ENCODE measurements around the gene PLD1. TPM values are rescaled to one million over a fixed set of nuclear protein-coding genes. Genes with fewer than 3 reads are reported as not detected.

Gene PLD1
- total RNA-seq, 4 donors from 2014 or later, result 49.0 to 66.0 (median 55.1) TPM

DNA sequence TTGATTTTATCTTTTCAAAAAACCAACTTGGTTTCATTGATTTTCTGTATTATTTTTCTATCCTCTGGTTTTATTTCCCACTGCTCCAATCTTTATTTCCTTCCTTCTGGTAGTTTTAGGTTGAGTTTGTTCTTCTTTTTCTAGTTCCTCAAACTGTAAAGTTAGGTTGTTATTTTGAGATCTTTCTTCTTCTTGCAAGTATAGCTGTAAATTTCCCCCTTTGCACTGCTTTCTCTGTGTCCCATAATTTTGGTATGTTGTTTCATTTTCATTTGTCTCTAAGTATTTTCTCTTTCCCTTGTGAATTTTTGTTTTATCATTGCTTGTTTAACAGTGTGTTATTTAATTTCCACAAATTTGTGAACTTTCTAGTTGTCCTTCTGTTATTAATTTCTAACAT lies 120.0 kb downstream of the PLD1 start:
- DNase-seq (ENCODE audit: low spot score in 2 of 2), result no peak
- peaks cover 30% of the 10 kb centered on the region for H3K36me3 ChIP-seq
- no peaks in the 10 kb centered on the region for H3K4me1 ChIP-seq
- H3K9me3 ChIP-seq, result no peaks in the 10 kb centered on the region
- TF ChIP-seq EP300 (IDR thresholded peaks at IDR 0.05) (no peak), POLR2A (IDR thresholded peaks at IDR 0.05) (no peak), POLR2AphosphoS5 (IDR thresholded peaks at IDR 0.05) (no peak)
- TF ChIP-seq, protein P1, sequence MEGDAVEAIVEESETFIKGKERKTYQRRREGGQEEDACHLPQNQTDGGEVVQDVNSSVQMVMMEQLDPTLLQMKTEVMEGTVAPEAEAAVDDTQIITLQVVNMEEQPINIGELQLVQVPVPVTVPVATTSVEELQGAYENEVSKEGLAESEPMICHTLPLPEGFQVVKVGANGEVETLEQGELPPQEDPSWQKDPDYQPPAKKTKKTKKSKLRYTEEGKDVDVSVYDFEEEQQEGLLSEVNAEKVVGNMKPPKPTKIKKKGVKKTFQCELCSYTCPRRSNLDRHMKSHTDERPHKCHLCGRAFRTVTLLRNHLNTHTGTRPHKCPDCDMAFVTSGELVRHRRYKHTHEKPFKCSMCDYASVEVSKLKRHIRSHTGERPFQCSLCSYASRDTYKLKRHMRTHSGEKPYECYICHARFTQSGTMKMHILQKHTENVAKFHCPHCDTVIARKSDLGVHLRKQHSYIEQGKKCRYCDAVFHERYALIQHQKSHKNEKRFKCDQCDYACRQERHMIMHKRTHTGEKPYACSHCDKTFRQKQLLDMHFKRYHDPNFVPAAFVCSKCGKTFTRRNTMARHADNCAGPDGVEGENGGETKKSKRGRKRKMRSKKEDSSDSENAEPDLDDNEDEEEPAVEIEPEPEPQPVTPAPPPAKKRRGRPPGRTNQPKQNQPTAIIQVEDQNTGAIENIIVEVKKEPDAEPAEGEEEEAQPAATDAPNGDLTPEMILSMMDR (IDR thresholded peaks at IDR 0.05), result no peak
- H3K4me3 ChIP-seq, result no peak overlapping the region
- H3K27me3 ChIP-seq, result no peaks in the 10 kb centered on the region
- H3K27ac ChIP-seq, result no peak overlapping the region

DNA sequence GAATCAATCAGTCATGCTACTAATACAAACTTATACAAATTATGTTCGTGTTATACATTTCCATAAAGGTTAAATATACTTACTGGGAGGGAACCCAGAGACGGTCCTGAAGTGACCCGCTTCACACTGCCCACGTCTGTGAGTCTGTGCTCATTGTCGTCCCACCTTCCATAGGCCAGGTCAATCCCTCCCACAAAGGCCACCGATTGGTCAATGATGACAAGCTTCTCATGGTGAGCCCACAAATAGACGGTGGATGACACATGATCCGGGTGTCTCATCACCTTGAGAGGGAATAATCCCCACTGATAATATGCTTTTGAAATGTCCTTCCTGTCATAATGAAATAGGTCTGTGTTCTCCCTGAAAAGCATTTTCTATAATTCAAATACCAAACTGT lies 121.7 kb downstream of the PLD1 start:
- Histone ChIP-seq H3K27ac (no peak overlapping the region), H3K9me3 (no peaks in the 10 kb centered on the region), H3K27me3 (no peaks in the 10 kb centered on the region), H3K4me1 (no peaks in the 10 kb centered on the region), H3K36me3 (peaks cover 40% of the 10 kb centered on the region), H3K4me3 (no peak overlapping the region)
- TF ChIP-seq EP300 (IDR thresholded peaks at IDR 0.05) (no peak), POLR2AphosphoS5 (IDR thresholded peaks at IDR 0.05) (no peak), POLR2A (IDR thresholded peaks at IDR 0.05) (no peak)
- TF ChIP-seq, protein P1 (IDR thresholded peaks at IDR 0.05), result no peak
- WGBS, result 96% methylated on average over 8 of the region's 8 CpGs
- no peak for DNase-seq (ENCODE audit: low spot score in 2 of 2)

DNA sequence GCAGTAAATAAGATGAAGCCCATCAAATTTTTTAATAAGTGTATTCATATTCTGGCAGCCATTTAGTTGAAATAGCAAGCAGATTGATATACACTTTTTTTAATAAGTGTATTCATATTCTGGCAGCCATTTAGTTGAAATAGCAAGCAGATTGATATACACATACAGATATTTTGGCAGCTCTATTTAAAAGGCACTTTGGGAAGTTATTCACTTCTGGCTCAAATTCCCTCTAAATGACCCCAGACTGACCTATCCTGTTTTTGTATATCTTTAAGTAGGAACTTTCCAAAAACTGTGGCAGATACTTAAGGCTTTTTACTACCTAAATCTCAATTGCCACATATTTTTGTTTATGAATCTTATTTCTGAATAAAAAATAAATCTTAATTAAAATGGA lies 122.3 kb downstream of the PLD1 start:
- no peak overlapping the region for H3K4me3 ChIP-seq
- no peaks in the 10 kb centered on the region for H3K4me1 ChIP-seq
- H3K27ac ChIP-seq, result no peak overlapping the region
- H3K36me3 ChIP-seq, result peaks cover 36% of the 10 kb centered on the region
- no peak for TF ChIP-seq EP300 (IDR thresholded peaks at IDR 0.05)
- no peak for TF ChIP-seq POLR2AphosphoS5 (IDR thresholded peaks at IDR 0.05)
- TF ChIP-seq POLR2A (IDR thresholded peaks at IDR 0.05), result no peak
- TF ChIP-seq, protein P1 (IDR thresholded peaks at IDR 0.05), result no peak
- no peaks in the 10 kb centered on the region for H3K27me3 ChIP-seq
- DNase-seq (ENCODE audit: low spot score in 2 of 2), result no peak
- no peaks in the 10 kb centered on the region for H3K9me3 ChIP-seq

- Histone ChIP-seq H3K4me1 (no peaks in the 10 kb centered on the region), H3K27ac (no peak overlapping the region), H3K36me3 (peaks cover 35% of the 10 kb centered on the region), H3K9me3 (no peaks in the 10 kb centered on the region), H3K4me3 (no peak overlapping the region), H3K27me3 (no peaks in the 10 kb centered on the region)
- TF ChIP-seq, protein P1 (IDR thresholded peaks at IDR 0.05), result no peak
- no peak for TF ChIP-seq POLR2AphosphoS5 (IDR thresholded peaks at IDR 0.05)
- TF ChIP-seq EP300 (IDR thresholded peaks at IDR 0.05), result no peak
- no peak for TF ChIP-seq POLR2A (IDR thresholded peaks at IDR 0.05)
- no peak for DNase-seq (ENCODE audit: low spot score in 2 of 2)
These were observed 122.7 kb downstream of the PLD1 start for GRCh38 chr3:171687581-171687980.

- no peaks in the 10 kb centered on the region for H3K4me1 ChIP-seq
- no peaks in the 10 kb centered on the region for H3K27me3 ChIP-seq
- H3K4me3 ChIP-seq, result no peak overlapping the region
- peaks cover 30% of the 10 kb centered on the region for H3K36me3 ChIP-seq
- no peak overlapping the region for H3K27ac ChIP-seq
- WGBS, result 89% methylated on average over 5 of the region's 5 CpGs
- TF ChIP-seq EP300 (IDR thresholded peaks at IDR 0.05) (no peak), POLR2A (IDR thresholded peaks at IDR 0.05) (no peak), POLR2AphosphoS5 (IDR thresholded peaks at IDR 0.05) (no peak)
- TF ChIP-seq, protein P1 (IDR thresholded peaks at IDR 0.05), result no peak
- H3K9me3 ChIP-seq, result no peaks in the 10 kb centered on the region
- no peak for DNase-seq (ENCODE audit: low spot score in 2 of 2)
These were observed 123.2 kb downstream of the PLD1 start for GRCh38 chr3:171687064-171687463.
